Stimulated activated naive CD8-positive, alpha-beta T cell treated with anti-CD3 and anti-CD28 coated beads, Interleukin-15, Interleukin-2, amounts not matched to agents 100 ng/mL and 50 ng/mL, for 24 hours (primary cell): ENCODE measurements around the gene ARHGAP24.

Source experiments
- H3K27ac Mint-ChIP-seq: one replicate; pipeline ENCODE4 v1.8.0; 2021; ENCODE audit warnings: mild to moderate bottlenecking, mixed read lengths
- H3K27me3 Mint-ChIP-seq: one replicate; pipeline ENCODE4 v1.8.0; 2021; ENCODE audit warnings: mixed read lengths
- H3K36me3 Mint-ChIP-seq: one replicate; pipeline ENCODE4 v1.8.0; 2021; ENCODE audit warnings: low read depth, mixed read lengths
- H3K4me1 Mint-ChIP-seq: one replicate; pipeline ENCODE4 v1.8.0; 2021; ENCODE audit warnings: low read depth, mixed read lengths
- H3K4me3 Mint-ChIP-seq: one replicate; pipeline ENCODE4 v1.8.0; 2021; ENCODE audit warnings: mild to moderate bottlenecking, mixed read lengths
- H3K9me3 Mint-ChIP-seq: one replicate; pipeline ENCODE4 v1.8.0; 2021; ENCODE audit warnings: mixed read lengths

ARHGAP24 gene

GRCh38 chr4:85747882-85748491 lies 273.0 kb downstream of the ARHGAP24 start:
- H3K27me3 Mint-ChIP-seq: no peaks in the 10 kb centered on the region
- H3K4me3 Mint-ChIP-seq: no peak overlapping the region
- peaks cover 4% of the 10 kb centered on the region for H3K4me1 Mint-ChIP-seq
- no peaks in the 10 kb centered on the region for H3K36me3 Mint-ChIP-seq
- no peak overlapping the region for H3K27ac Mint-ChIP-seq
- no peaks in the 10 kb centered on the region for H3K9me3 Mint-ChIP-seq

GRCh38 chr4:85748654-85749053 lies 273.7 kb downstream of the ARHGAP24 start:
- peaks cover 3% of the 10 kb centered on the region for H3K4me1 Mint-ChIP-seq
- no peak overlapping the region for H3K27ac Mint-ChIP-seq
- H3K4me3 Mint-ChIP-seq: no peak overlapping the region
- H3K36me3 Mint-ChIP-seq: no peaks in the 10 kb centered on the region
- no peaks in the 10 kb centered on the region for H3K9me3 Mint-ChIP-seq
- no peaks in the 10 kb centered on the region for H3K27me3 Mint-ChIP-seq

GRCh38 chr4:85751866-85752265 lies 276.9 kb downstream of the ARHGAP24 start:
- no peaks in the 10 kb centered on the region for H3K36me3 Mint-ChIP-seq
- no peaks in the 10 kb centered on the region for H3K27me3 Mint-ChIP-seq
- no peak overlapping the region for H3K4me3 Mint-ChIP-seq
- no peak overlapping the region for H3K27ac Mint-ChIP-seq
- no peaks in the 10 kb centered on the region for H3K4me1 Mint-ChIP-seq
- H3K9me3 Mint-ChIP-seq: no peaks in the 10 kb centered on the region

GRCh38 chr4:85755285-85755684 lies 280.3 kb downstream of the ARHGAP24 start:
- H3K36me3 Mint-ChIP-seq: no peaks in the 10 kb centered on the region
- H3K4me1 Mint-ChIP-seq: no peaks in the 10 kb centered on the region
- no peaks in the 10 kb centered on the region for H3K27me3 Mint-ChIP-seq
- H3K4me3 Mint-ChIP-seq: no peak overlapping the region
- peaks cover 6% of the 10 kb centered on the region for H3K9me3 Mint-ChIP-seq
- H3K27ac Mint-ChIP-seq: no peak overlapping the region

GRCh38 chr4:85756938-85757337 lies 282.0 kb downstream of the ARHGAP24 start:
- Mint-ChIP-seq H3K27me3 (no peaks in the 10 kb centered on the region), H3K27ac (no peak overlapping the region), H3K36me3 (no peaks in the 10 kb centered on the region), H3K4me1 (no peaks in the 10 kb centered on the region), H3K4me3 (no peak overlapping the region), H3K9me3 (peaks cover 6% of the 10 kb centered on the region)

- H3K4me1 Mint-ChIP-seq: no peaks in the 10 kb centered on the region
Measured at GRCh38 chr4:85759388-85759787, 284.4 kb downstream of the ARHGAP24 start.

GRCh38 chr4:85760511-85760910 lies 285.6 kb downstream of the ARHGAP24 start:
- Mint-ChIP-seq H3K9me3 (peaks cover 6% of the 10 kb centered on the region), H3K4me3 (no peak overlapping the region), H3K27ac (no peak overlapping the region), H3K4me1 (no peaks in the 10 kb centered on the region), H3K27me3 (no peaks in the 10 kb centered on the region), H3K36me3 (no peaks in the 10 kb centered on the region)

More at GRCh38 chr4:85759388-85759787, 284.4 kb downstream of the ARHGAP24 start:
- Mint-ChIP-seq H3K36me3 (no peaks in the 10 kb centered on the region), H3K27ac (no peak overlapping the region), H3K9me3 (peaks cover 6% of the 10 kb centered on the region), H3K4me3 (no peak overlapping the region), H3K27me3 (no peaks in the 10 kb centered on the region)

- Mint-ChIP-seq H3K27ac (no peak overlapping the region), H3K9me3 (peaks cover 6% of the 10 kb centered on the region), H3K4me3 (no peak overlapping the region), H3K36me3 (no peaks in the 10 kb centered on the region), H3K27me3 (no peaks in the 10 kb centered on the region), H3K4me1 (no peaks in the 10 kb centered on the region)
Measured at GRCh38 chr4:85761803-85762528, 287.0 kb downstream of the ARHGAP24 start.

- H3K36me3 Mint-ChIP-seq: no peaks in the 10 kb centered on the region
- H3K27ac Mint-ChIP-seq: no peak overlapping the region
- H3K9me3 Mint-ChIP-seq: peaks cover 6% of the 10 kb centered on the region
- H3K4me1 Mint-ChIP-seq: no peaks in the 10 kb centered on the region
- no peaks in the 10 kb centered on the region for H3K27me3 Mint-ChIP-seq
- H3K4me3 Mint-ChIP-seq: no peak overlapping the region
Measured at GRCh38 chr4:85762529-85762871, 287.6 kb downstream of the ARHGAP24 start.

GRCh38 chr4:85763202-85763601 lies 288.3 kb downstream of the ARHGAP24 start:
- no peaks in the 10 kb centered on the region for H3K4me1 Mint-ChIP-seq
- H3K27ac Mint-ChIP-seq: no peak overlapping the region
- no peaks in the 10 kb centered on the region for H3K36me3 Mint-ChIP-seq
- peaks cover 2% of the 10 kb centered on the region for H3K9me3 Mint-ChIP-seq
- H3K4me3 Mint-ChIP-seq: no peak overlapping the region
- H3K27me3 Mint-ChIP-seq: no peaks in the 10 kb centered on the region

- H3K4me3 Mint-ChIP-seq: no peak overlapping the region
- H3K27ac Mint-ChIP-seq: no peak overlapping the region
- H3K36me3 Mint-ChIP-seq: no peaks in the 10 kb centered on the region
- no peaks in the 10 kb centered on the region for H3K27me3 Mint-ChIP-seq
- H3K9me3 Mint-ChIP-seq: no peaks in the 10 kb centered on the region
- no peaks in the 10 kb centered on the region for H3K4me1 Mint-ChIP-seq
Measured at GRCh38 chr4:85767649-85768048, 292.7 kb downstream of the ARHGAP24 start.

GRCh38 chr4:85769009-85769408 lies 294.1 kb downstream of the ARHGAP24 start:
- Mint-ChIP-seq H3K27me3 (no peaks in the 10 kb centered on the region), H3K9me3 (peaks cover 4% of the 10 kb centered on the region), H3K4me3 (no peak overlapping the region), H3K4me1 (no peaks in the 10 kb centered on the region), H3K36me3 (no peaks in the 10 kb centered on the region), H3K27ac (no peak overlapping the region)

GRCh38 chr4:85772470-85772869 lies 297.5 kb downstream of the ARHGAP24 start:
- Mint-ChIP-seq H3K9me3 (peaks cover 4% of the 10 kb centered on the region), H3K4me1 (no peaks in the 10 kb centered on the region), H3K36me3 (no peaks in the 10 kb centered on the region), H3K4me3 (no peak overlapping the region), H3K27me3 (no peaks in the 10 kb centered on the region), H3K27ac (no peak overlapping the region)

GRCh38 chr4:85773372-85773771 lies 298.4 kb downstream of the ARHGAP24 start:
- no peaks in the 10 kb centered on the region for H3K36me3 Mint-ChIP-seq
- no peak overlapping the region for H3K4me3 Mint-ChIP-seq
- no peaks in the 10 kb centered on the region for H3K27me3 Mint-ChIP-seq
- peaks cover 4% of the 10 kb centered on the region for H3K9me3 Mint-ChIP-seq
- H3K27ac Mint-ChIP-seq: no peak overlapping the region
- no peaks in the 10 kb centered on the region for H3K4me1 Mint-ChIP-seq

GRCh38 chr4:85774000-85774399 lies 299.1 kb downstream of the ARHGAP24 start:
- no peak overlapping the region for H3K4me3 Mint-ChIP-seq
- H3K27me3 Mint-ChIP-seq: no peaks in the 10 kb centered on the region
- no peaks in the 10 kb centered on the region for H3K36me3 Mint-ChIP-seq
- no peak overlapping the region for H3K27ac Mint-ChIP-seq
- peaks cover 2% of the 10 kb centered on the region for H3K4me1 Mint-ChIP-seq
- H3K9me3 Mint-ChIP-seq: peaks cover 4% of the 10 kb centered on the region

- Mint-ChIP-seq H3K9me3 (peaks cover 4% of the 10 kb centered on the region), H3K36me3 (no peaks in the 10 kb centered on the region), H3K27me3 (no peaks in the 10 kb centered on the region), H3K27ac (no peak overlapping the region), H3K4me3 (no peak overlapping the region), H3K4me1 (peaks cover 5% of the 10 kb centered on the region)
Measured at GRCh38 chr4:85774489-85774888, 299.5 kb downstream of the ARHGAP24 start.
